Stomach (tissue), 4 donors: ENCODE measurements around the gene FAM193A.

Source experiments
- CTCF ChIP-seq, 7 experiments: fragments of 450-650 bp in 4 of 7; fragments of 200-600 bp in 3 of 7; sonication (generic) in 3 of 7; IDR thresholded peaks; one replicate each; pipeline ENCODE4 v1.5.1; 2016 to 2019; ENCODE audit warnings: antibody characterized with exemption in 7 of 7, control low read depth in 2 of 7, mild to moderate bottlenecking in 1 of 7
- POLR2A ChIP-seq, 4 donors: fragments of 450-650 bp; IDR thresholded peaks; one replicate each; pipeline ENCODE4 v1.6.1; 2016; ENCODE audit warnings: antibody characterized with exemption in 4 of 4, control low read depth in 2 of 4, mild to moderate bottlenecking in 1 of 4, moderate library complexity in 1 of 4
- POLR2AphosphoS5 ChIP-seq, 3 donors: sonication (generic); formaldehyde crosslinking; IDR thresholded peaks; one replicate each; pipeline ENCODE4 v1.6.1; 2016; ENCODE audit warnings: antibody characterized with exemption in 3 of 3

DNA sequence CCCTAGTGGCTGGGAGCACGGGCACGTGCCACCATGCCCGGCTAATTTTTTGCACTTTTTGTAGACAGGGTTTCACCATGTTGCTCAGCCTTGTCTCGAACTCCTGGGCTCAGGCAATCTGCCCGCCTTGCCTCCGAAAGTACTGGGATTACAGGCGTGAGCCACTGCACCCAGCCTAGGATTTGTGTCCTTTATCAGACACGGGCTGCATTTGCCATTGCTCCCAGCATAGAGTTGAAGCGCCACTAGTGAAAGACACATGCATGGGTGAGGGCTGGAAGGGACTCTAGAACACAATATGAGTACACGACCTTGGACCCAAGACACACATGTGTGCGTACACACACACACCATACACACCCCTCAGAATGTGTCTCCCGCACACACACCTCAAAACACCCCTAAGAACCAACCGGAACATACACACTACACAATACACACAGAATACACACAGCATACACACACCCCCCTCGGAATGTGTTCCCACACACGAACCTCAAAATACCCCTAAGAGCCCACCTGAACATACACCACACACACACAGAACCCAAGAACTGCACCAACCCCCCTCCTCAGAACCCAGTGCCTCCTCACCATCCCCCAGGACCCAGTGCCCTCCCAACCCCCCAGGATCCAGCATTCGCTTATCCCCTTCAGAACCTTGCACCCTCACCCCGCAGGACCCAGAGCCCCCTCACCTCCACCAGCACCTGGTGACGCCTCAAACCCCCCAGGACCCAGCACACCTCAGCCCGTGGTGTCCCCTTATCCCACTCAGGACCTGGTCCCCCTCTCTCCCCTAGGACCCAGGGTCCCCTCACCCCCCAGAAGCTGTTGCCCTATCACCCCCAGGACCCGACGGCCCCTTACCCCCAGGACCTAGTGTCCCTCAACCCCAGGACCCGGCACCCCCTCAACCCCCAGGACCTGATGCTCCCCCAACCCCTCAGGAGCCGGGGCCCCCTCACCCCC, 218.7 kb downstream of the FAM193A start:
- TF ChIP-seq POLR2A (IDR thresholded peaks at IDR 0.05) (no peak), CTCF (IDR thresholded peaks at IDR 0.05) (no peak), POLR2AphosphoS5 (IDR thresholded peaks at IDR 0.05) (no peak)
